Parathyroid adenoma (tissue), 2 donors: ENCODE measurements around the gene RNPEPL1.

ENCODE experiments used
- H2AFZ ChIP-seq: fragments of 300-600 bp; sonication (generic); one replicate; pipeline ENCODE4 v1.7.0; 2017; ENCODE audit warnings: antibody characterized with exemption, mild to moderate bottlenecking
- H3K27ac ChIP-seq: fragments of 300-600 bp; sonication (generic); one replicate; pipeline ENCODE4 v1.7.0; 2017
- H3K27me3 ChIP-seq: fragments of 300-600 bp; sonication (generic); one replicate; pipeline ENCODE4 v1.7.0; 2017; ENCODE audit warnings: low read length; ENCODE audit not compliant: control insufficient read depth, insufficient read depth
- H3K36me3 ChIP-seq: fragments of 300-600 bp; sonication (generic); one replicate; pipeline ENCODE4 v1.7.0; 2017; ENCODE audit warnings: low read length; ENCODE audit not compliant: control insufficient read depth, insufficient read depth
- H3K4me1 ChIP-seq: fragments of 300-600 bp; sonication (generic); one replicate; pipeline ENCODE4 v1.7.0; 2017; ENCODE audit warnings: control low read depth
- H3K4me2 ChIP-seq: fragments of 300-600 bp; sonication (generic); one replicate; pipeline ENCODE4 v1.7.0; 2017; ENCODE audit warnings: low read length
- H3K4me3 ChIP-seq: fragments of 300-600 bp; sonication (generic); one replicate; pipeline ENCODE4 v1.7.0; 2017; ENCODE audit warnings: low read depth, low read length
- H3K79me2 ChIP-seq: fragments of 300-600 bp; sonication (generic); one replicate; pipeline ENCODE4 v1.7.0; 2017; ENCODE audit warnings: control low read depth
- H3K9ac ChIP-seq: fragments of 300-600 bp; sonication (generic); one replicate; pipeline ENCODE4 v1.7.0; 2017; ENCODE audit warnings: mild to moderate bottlenecking
- H3K9me3 ChIP-seq: fragments of 300-600 bp; sonication (generic); one replicate; pipeline ENCODE4 v1.7.0; 2017; ENCODE audit warnings: low read length; ENCODE audit not compliant: control insufficient read depth
- CTCF ChIP-seq: fragments of 300-600 bp; sonication (generic); IDR thresholded peaks from one replicate; pipeline ENCODE4 v1.7.0; 2017; ENCODE audit warnings: antibody characterized with exemption, mild to moderate bottlenecking
- donor health status: primary hyperparathyroidism.

The RNPEPL1 gene

GRCh38 chr2:240567872-240568677 lies at the start of gene RNPEPL1:
Gene RNPEPL1 (plus strand): TSS chr2:240568484. CDS start chr2:240568587, 103 bp downstream.
- Histone ChIP-seq H3K4me3 (peak within 1 kb of the TSS; percentile 44), H3K27ac (peak within 1 kb of the TSS; percentile 65), H3K79me2 (peaks cover 2% of the 10 kb centered on the region), H3K9ac (no peak within 1 kb of the TSS), H3K36me3 (no peaks in the 10 kb centered on the region), H3K9me3 (no peaks in the 10 kb centered on the region), H3K4me2 (peak within 1 kb of the TSS; percentile 94), H3K27me3 (no peaks in the 10 kb centered on the region), H3K4me1 (peaks cover 19% of the 10 kb centered on the region), H2AFZ (peak within 1 kb of the TSS; percentile 90)
- TF ChIP-seq CTCF: no peak

- no peak for TF ChIP-seq CTCF
- Histone ChIP-seq H3K9ac (no peak overlapping the region), H3K4me3 (no peak overlapping the region)
These were observed 49.3 kb upstream of the RNPEPL1 start for GRCh38 chr2:240518981-240519380.

GRCh38 chr2:240519396-240520129 lies 48.7 kb upstream of the RNPEPL1 start:
- H3K36me3 ChIP-seq: peaks cover 2% of the 10 kb centered on the region
- H3K9ac ChIP-seq: no peak overlapping the region
- no peak overlapping the region for H3K4me2 ChIP-seq
- no peak overlapping the region for H2AFZ ChIP-seq
- H3K79me2 ChIP-seq: no peaks in the 10 kb centered on the region
- H3K4me3 ChIP-seq: no peak overlapping the region
- no peaks in the 10 kb centered on the region for H3K9me3 ChIP-seq
- H3K4me1 ChIP-seq: no peaks in the 10 kb centered on the region
- H3K27me3 ChIP-seq: no peaks in the 10 kb centered on the region
- no peak overlapping the region for H3K27ac ChIP-seq
- no peak for TF ChIP-seq CTCF

More at GRCh38 chr2:240518981-240519380, 49.3 kb upstream of the RNPEPL1 start:
- H3K9me3 ChIP-seq: no peaks in the 10 kb centered on the region
- H3K36me3 ChIP-seq: peaks cover 2% of the 10 kb centered on the region
- no peak overlapping the region for H2AFZ ChIP-seq
- H3K27me3 ChIP-seq: no peaks in the 10 kb centered on the region
- H3K4me1 ChIP-seq: peaks cover under 1% of the 10 kb centered on the region
- no peak overlapping the region for H3K27ac ChIP-seq
- H3K79me2 ChIP-seq: no peaks in the 10 kb centered on the region
- H3K4me2 ChIP-seq: no peak overlapping the region

GRCh38 chr2:240520130-240520973 lies 47.9 kb upstream of the RNPEPL1 start:
- Histone ChIP-seq H3K9me3 (no peaks in the 10 kb centered on the region), H2AFZ (no peak overlapping the region), H3K79me2 (peaks cover 2% of the 10 kb centered on the region), H3K4me3 (no peak overlapping the region), H3K36me3 (peaks cover 2% of the 10 kb centered on the region), H3K4me2 (no peak overlapping the region), H3K27me3 (no peaks in the 10 kb centered on the region), H3K4me1 (no peaks in the 10 kb centered on the region), H3K9ac (no peak overlapping the region), H3K27ac (no peak overlapping the region)
- no peak for TF ChIP-seq CTCF
